Ammon's horn (tissue), 1 donor: ENCODE data around the gene MAML1.

ENCODE experiments used
- DNase-seq: peaks from one replicate; pipeline ENCODE4 v3.0.0-alpha.2; 2016; ENCODE audit warnings: low spot score

MAML1 gene

GRCh38 chr5:179805529-179806249, 73.1 kb downstream of the MAML1 start:
- DNase-seq, result peak; percentile 37

DNA sequence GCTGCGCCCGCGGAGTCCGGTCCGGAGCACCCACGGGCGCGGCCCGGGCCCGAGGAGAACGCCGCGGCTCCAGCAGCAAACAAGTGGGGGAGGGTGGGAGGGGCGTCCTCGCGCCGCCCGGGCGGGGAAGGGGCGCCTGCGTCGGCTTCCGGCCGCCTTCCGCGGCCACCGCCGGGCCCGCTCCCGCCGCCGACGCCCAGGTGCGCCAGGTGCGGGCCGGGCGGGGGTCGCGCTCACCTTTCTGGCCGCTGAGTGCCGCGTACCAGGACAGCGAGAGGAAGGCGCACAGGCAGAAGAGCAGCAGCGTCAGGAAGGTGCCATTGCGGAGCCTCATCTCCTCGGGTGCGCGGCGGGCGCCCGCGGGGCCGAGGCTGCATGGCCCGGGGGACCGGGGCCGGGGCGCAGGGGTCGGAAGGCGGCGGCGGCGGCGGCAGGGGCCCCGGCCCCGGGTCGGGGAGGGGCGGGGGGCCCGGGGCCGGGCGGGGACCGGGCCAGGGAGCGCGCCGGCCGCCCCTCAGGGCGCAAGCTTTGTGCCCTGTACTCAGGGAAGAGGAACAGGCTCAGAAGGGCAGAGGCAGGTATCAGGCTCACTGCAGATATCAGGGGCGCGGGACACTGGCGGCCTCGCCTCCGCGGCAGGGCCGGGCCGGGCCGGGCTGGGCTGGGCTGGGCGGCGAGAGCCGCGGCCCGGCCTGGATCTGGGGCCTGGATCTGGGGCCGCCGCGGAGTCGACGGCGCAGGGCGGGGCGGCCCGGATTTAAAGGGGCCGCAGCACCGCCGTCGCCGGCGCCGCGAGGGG, 73.8 kb downstream of the MAML1 start, which contains the start of gene MGAT4B:
Gene MGAT4B, minus strand, starts transcription at position 617 of the 799 bp plus-strand sequence. Its CDS starts 283 bp downstream, at position 334.
- DNase-seq, result peak; percentile 79

DNA sequence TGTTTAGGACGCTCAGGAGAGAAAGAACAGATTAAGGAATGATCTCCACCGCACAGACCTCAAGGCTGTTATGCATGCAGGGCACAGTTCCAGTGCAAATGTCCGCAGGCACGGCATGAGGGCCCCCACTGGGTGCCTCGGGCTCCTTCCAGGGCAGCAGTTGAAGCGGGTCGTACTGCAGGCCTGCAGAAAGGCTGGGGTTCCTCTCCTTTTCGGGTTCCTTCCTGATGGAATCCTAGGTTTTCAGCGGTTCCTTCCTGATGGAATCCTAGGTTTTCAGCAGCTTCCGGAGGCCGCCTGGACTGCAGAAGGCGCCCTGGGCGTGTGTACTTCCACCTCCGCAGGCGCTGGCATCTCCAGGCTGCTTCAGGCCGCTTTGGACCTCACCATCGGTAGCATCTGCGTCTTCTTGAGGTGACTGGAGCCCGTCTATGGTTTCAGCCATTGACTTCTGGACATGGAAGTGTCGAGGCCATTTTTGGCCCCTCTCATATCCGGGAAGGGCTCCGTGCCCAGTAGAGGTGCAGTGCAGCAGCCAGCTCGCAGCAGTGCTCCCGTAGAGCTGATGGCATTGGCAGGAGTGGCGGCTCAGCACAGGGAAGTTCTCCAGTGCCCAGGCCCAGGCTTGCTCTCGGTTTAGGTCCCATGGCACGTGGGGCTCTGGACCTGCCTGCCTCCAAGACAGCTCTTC, 79.7 kb downstream of the MAML1 start:
- no peak for DNase-seq

- no peak for DNase-seq
Observed at GRCh38 chr5:179812997-179813607, 80.5 kb downstream of the MAML1 start.

DNA sequence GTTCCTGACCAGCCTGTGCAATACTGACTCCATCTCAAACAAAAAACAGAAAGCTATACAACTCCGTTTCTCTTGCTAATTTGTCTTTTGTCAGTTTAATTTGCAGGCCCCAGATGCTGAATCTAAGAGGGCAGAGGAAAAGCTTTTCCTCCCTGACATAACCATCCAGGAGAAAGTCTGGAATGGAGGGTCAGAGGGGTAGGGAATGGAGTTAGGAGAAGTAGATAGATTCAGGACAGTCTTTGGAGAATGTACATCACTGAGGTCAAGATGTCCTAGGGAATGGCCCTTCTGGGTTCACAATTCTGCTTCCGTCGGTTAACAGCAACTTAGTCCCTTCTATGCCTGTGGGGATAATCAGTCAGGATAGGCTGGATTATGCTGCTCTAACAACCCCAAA, 81.5 kb downstream of the MAML1 start:
- no peak for DNase-seq

DNA sequence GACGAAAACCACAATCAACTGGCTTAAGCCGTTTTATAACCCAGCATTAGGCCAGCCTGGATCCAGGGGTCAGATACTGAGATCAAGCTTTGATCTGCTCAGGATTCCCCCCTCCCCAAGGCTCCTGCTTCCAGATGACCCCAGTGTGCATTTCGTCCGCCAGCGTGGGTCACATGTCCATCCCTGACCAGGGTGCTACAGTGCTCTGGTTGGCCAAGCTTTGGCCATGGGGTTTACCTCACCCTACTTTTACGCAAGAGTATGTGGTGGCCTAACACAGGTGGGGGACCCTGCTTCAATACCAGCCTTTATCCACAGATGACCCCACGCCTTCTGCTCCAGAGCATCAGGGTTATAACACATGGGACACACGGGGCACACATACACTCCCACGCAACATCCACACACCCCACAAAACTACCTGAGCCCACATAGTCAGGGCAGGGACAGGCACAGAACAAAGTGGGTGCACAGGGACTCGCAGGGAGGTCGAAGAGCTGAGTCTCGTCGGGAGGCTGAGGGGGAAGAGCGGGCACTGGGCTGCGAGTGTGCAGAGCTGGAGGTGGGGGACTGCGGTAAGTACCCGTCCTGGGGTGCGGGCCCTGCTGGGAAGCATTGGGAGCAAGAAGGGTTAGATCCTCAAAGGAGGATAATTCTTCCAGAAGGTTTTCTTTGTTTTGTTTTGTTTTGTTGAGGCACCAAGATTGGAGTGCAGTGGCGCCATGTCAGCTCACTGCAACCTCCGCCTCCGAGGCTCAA, 83.0 kb downstream of the MAML1 start:
- no peak for DNase-seq

DNA sequence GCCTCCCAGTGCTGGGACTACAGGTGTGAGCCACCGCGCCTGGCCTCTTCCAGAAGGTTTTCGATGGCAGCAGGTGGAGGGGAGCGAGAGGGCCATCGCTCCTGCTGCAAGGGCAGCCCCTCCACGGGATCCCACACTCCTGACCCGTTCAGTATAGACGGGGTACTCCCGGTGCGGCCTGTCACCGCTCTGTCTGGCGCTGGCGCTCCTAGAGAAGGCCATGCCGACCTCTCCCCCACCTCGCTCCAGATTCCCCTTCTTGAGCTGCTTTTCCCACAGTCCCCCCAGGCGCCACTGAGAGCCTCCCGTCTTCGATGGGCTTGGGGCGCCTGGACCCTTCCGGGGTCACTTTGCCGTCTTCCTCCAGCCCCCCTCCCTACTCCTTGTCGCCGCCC, 83.8 kb downstream of the MAML1 start:
- no peak for DNase-seq

GRCh38 chr5:179816796-179817469, 84.3 kb downstream of the MAML1 start:
- no peak for DNase-seq

GRCh38 chr5:179817470-179817840, 84.8 kb downstream of the MAML1 start:
- no peak for DNase-seq

DNA sequence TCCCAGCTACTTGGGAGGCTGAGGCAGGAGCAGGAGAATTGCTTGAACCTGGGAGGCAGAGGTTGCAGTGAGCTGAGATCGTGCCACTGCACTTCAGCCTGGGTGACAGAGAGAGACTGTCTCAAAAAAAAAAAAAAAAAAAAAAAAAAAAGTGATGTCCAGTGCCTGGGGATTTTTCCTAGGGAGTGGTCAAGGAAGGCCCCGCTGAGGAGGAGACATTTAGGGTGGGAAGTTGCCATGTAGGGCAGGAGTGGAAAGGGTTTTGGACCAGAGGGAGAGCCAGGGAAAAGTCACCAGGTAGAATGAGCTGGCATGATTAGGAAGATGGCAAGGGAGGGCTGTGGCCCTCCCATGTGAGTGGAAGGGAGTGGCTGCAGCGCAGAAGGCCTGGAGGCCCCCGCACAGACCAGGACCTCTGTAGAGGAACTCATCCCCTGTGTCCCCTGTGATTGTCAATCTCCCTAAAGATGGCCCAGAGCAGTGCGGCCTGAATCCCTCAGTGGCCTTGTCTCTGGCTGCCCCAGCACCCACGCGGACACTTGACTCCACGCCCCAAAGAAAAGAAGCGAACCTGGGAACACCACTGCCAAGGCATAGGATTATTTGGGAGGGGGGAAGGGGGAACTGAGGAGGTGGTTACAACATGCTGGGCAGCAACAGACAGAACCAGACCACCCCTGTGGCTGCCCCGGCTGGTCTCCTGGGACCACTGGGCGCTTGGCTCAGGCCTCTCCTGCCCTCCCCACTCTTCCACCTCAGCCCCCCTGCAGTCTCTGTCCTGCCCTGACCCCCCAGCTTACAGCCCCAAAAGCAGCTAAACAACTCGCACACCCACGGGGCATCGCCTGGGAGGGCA, 85.5 kb downstream of the MAML1 start:
- no peak for DNase-seq

- peak; percentile 93 for DNase-seq
Observed at GRCh38 chr5:179818746-179819295, 86.2 kb downstream of the MAML1 start.

DNA sequence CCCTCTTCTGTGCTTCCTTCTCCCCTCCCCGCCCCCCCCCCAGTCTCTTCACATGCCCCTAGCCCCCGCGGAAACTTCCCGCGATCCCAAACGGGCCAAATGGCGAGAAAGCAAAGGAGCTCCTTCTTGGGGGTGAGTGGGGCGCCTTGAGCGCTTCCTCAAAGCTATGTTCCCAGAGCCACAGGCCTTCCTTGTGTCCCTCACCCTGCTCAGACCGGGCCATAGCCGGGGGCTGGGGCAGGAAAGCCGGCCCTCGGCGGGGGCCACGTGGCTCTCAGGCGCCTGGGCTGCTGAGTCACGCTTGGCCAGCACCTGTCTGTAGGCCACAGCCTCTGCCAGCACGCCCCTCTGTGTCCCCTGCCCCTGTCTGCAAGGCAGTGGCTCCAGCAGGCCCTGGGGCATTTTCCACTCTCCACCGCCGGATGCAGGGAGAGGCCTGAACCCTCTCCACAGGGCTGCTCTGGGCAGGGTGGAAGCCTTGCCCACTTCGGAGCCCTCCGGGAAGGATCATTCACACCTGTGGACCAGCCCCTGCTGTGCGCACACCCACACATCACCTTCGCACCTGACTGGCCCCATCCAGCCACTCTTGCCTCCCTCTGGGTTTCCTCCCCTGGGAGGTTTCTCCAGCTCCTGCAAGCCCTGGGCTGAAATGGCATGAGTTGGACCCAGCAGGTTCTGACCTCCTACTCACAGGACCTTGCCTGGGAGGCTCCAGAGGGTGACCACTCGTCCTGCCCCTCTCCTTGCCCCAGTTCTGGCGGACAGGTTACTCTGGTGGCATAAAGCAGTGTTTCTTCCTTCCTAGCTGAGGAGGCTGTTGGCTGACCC, 86.9 kb downstream of the MAML1 start:
- DNase-seq, result peak; percentile 71

DNA sequence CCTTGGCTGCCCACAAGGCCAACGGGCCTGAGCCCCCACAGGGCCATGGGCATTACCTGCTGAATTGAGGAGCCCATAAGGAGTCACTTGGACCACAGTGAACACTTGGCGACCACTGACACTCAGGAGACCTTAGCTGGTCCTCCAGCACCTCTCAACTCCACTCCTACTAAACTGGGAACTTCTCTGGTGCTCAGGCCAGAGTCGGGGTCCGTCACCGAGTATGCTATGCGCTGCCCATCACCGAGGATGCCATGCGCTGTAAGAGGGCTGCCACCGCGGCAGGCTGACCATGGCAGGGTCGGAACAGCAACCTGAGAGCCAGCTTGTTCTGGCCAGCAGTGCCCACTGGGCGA, 87.5 kb downstream of the MAML1 start:
- DNase-seq, result no peak

DNA sequence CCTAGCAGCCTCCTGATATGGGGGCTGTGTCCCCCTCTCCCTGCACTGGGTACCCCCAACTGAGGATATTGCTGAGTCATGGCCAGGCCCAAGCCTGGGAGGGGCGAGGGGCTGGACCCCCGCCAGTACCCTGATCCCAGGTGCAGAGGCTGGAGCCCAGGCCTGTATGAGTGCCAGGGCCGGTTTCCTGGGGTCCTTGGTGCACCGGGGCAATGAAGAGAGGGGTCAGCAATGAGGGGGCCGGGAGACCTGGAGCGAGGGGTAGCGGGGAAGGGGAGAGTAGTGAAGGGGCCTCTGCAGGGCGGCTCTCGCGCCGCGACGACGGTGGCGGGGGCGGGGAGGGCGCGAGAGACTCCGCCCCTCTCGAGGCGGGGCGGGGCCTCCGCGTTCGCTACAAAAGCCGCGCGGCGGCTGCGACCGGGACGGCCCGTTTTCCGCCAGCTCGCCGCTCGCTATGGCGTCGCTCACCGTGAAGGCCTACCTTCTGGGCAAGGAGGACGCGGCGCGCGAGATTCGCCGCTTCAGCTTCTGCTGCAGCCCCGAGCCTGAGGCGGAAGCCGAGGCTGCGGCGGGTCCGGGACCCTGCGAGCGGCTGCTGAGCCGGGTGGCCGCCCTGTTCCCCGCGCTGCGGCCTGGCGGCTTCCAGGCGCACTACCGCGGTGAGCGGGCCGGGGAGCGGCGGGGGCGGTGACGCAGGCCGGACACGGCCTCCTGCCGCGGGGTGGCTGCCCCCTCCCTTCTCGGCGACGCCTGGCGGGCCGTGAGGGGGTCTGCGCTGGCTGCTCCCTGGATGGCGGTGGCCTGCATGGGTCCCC, 88.1 kb downstream of the MAML1 start, which contains the start of gene SQSTM1:
Gene SQSTM1, plus strand, starts transcription at position 423 of the 815 bp plus-strand sequence. Its CDS starts 32 bp downstream, at position 455.
- DNase-seq, result peak; percentile 93

- peak; percentile 96 for DNase-seq
Observed at GRCh38 chr5:179821298-179822058, 88.9 kb downstream of the MAML1 start.

GRCh38 chr5:179822059-179822432, 89.4 kb downstream of the MAML1 start:
- no peak for DNase-seq

- DNase-seq, result no peak
Observed at GRCh38 chr5:179822444-179822990, 89.9 kb downstream of the MAML1 start.
